HCT116 (cell line): ENCODE data around the gene RAB41. TPM values are rescaled to one million over a fixed set of nuclear protein-coding genes. Genes with fewer than 3 reads are reported as not detected.

Source experiments
- ATAC-seq: fragments of 200-7000 bp; cut with Tn5 transposase; 2 replicates; pipeline ENCODE4 v1.9.1; 2020; ENCODE audit warnings: mild to moderate bottlenecking, moderate library complexity
- BruUV-seq: library from RNA; stranded (reverse); fragments of 400-500 nt; replicated peaks from 2 replicates; lab custom pipeline; 2021; lab: Mats Ljungman, UMichigan
- CTCF ChIA-PET: fragments of 300-600 bp; sonication (Branson Sonifier 250); formaldehyde crosslinking; loops from one replicate; lab custom pipeline; 2021; ENCODE audit warnings: antibody characterized with exemption; lab: Charles Lee
- POLR2A ChIA-PET: fragments of 300-600, 350-600 bp; sonication (Branson Sonifier 250); formaldehyde crosslinking; loops from one replicate; lab custom pipeline; 2021; ENCODE audit warnings: antibody characterized with exemption; lab: Charles Lee
- RAD21 ChIA-PET, 2 experiments: fragments of 300-600 bp; sonication (Branson Sonifier 250); formaldehyde crosslinking; loops; one replicate each; lab custom pipeline; 2023; ENCODE audit warnings: low total read pairs in 2 of 2; ENCODE audit not compliant: uncharacterized antibody in 2 of 2, unreplicated experiment in 2 of 2, low non-redundant PET in 1 of 2; lab: Charles Lee
- DNase-seq: peaks from one replicate; pipeline ENCODE4 v3.0.0-alpha.2; 2010; ENCODE audit warnings: low read depth, low spot score
- H2AFZ ChIP-seq: fragments of 200-600 bp; shearing (Covaris generic), sonication (generic); 2 replicates; pipeline ENCODE4 v1.6.1; 2017; ENCODE audit warnings: low read depth, mixed run types, mixed read lengths, antibody characterized with exemption, low read length; ENCODE audit not compliant: poor library complexity, severe bottlenecking
- H3K27ac ChIP-seq: 2 replicates; pipeline ENCODE4 v1.5.1; 2012; ENCODE audit warnings: low read depth, low read length
- H3K27me3 ChIP-seq: fragments of 200-600 bp; sonication (generic); 2 replicates; pipeline ENCODE4 v1.6.1; 2016; ENCODE audit warnings: mixed run types, low read length, mixed read lengths; ENCODE audit not compliant: insufficient read depth
- H3K36me3 ChIP-seq, 2 experiments: fragments of 200-500 bp in 1 of 2; fragments of 200-600 bp in 1 of 2; sonication (Bioruptor generic) in 1 of 2; sonication (generic) in 1 of 2; 2 replicates each; pipeline versions ENCODE4 v1.5.1 to v1.6.1; 2014 to 2016; ENCODE audit warnings: low read length in 2 of 2, inconsistent platforms in 1 of 2, mixed read lengths in 1 of 2, mixed run types in 1 of 2; ENCODE audit not compliant: insufficient read depth in 2 of 2, control insufficient read depth in 1 of 2
- H3K4me1 ChIP-seq, 2 experiments: fragments of 200-600 bp in 1 of 2; sonication (generic) in 1 of 2; 2 replicates each; pipeline versions ENCODE4 v1.5.1 to v1.6.1; 2012 to 2017; ENCODE audit warnings: low read length in 2 of 2, inconsistent platforms in 1 of 2, mild to moderate bottlenecking in 1 of 2, mixed read lengths in 1 of 2, mixed run types in 1 of 2, moderate library complexity in 1 of 2; ENCODE audit not compliant: insufficient read depth in 2 of 2, control insufficient read depth in 1 of 2
- H3K4me2 ChIP-seq: fragments of 200-600 bp; sonication (generic); 2 replicates; pipeline ENCODE4 v1.6.1; 2017; ENCODE audit warnings: mixed run types, low read length, mixed read lengths
- H3K4me3 ChIP-seq, 2 experiments: fragments of 200-600 bp in 1 of 2; sonication (generic) in 1 of 2; replicated peaks in 1 of 2; 2 replicates each; pipeline ENCODE4 v1.5.1; 2011 to 2016; ENCODE audit warnings: low read length in 2 of 2, control low read depth in 1 of 2, low read depth in 1 of 2, mild to moderate bottlenecking in 1 of 2, mixed read lengths in 1 of 2, mixed run types in 1 of 2
- H3K79me2 ChIP-seq: fragments of 200-600 bp; sonication (generic); 2 replicates; pipeline ENCODE4 v1.6.1; 2017; ENCODE audit warnings: mild to moderate bottlenecking, mixed run types, low read length, moderate library complexity, mixed read lengths; ENCODE audit not compliant: insufficient read depth
- H3K9ac ChIP-seq: fragments of 200-600 bp; sonication (generic); 2 replicates; pipeline ENCODE4 v1.6.1; 2016; ENCODE audit warnings: low read length, mixed read lengths
- H3K9me2 ChIP-seq: fragments of 200-600 bp; sonication (generic), shearing (Covaris generic); 2 replicates; pipeline ENCODE4 v1.6.1; 2017; ENCODE audit warnings: mixed run types, mild to moderate bottlenecking, moderate library complexity; ENCODE audit not compliant: insufficient read depth
- H3K9me3 ChIP-seq, 2 experiments: fragments of 200-500 bp in 1 of 2; fragments of 200-600 bp in 1 of 2; sonication (Bioruptor generic) in 1 of 2; sonication (generic) in 1 of 2; 2 replicates each; pipeline ENCODE4 v1.6.1; 2014 to 2017; ENCODE audit warnings: low read length in 2 of 2, mixed read lengths in 2 of 2, inconsistent platforms in 1 of 2, low read depth in 1 of 2, mild to moderate bottlenecking in 1 of 2, mixed run types in 1 of 2, moderate library complexity in 1 of 2; ENCODE audit not compliant: control insufficient read depth in 1 of 2, insufficient read depth in 1 of 2
- H4K20me1 ChIP-seq: fragments of 200-600 bp; sonication (generic), shearing (Covaris generic); 2 replicates; pipeline ENCODE4 v1.6.1; 2017; ENCODE audit warnings: mixed run types, mild to moderate bottlenecking, moderate library complexity; ENCODE audit not compliant: insufficient read depth
- CTCF ChIP-seq, 3 experiments: fragments of 200-600 bp in 1 of 3; sonication (generic) in 1 of 3; IDR thresholded peaks in 2 of 3; conservative IDR thresholded peaks in 1 of 3; 2 replicates each; pipeline ENCODE4 v1.5.1; 2012 to 2017; ENCODE audit warnings: low read depth in 2 of 3, low read length in 2 of 3, antibody characterized with exemption in 1 of 3, borderline replicate concordance in 1 of 3, control low read depth in 1 of 3, mild to moderate bottlenecking in 1 of 3, mixed read lengths in 1 of 3, mixed run types in 1 of 3, moderate library complexity in 1 of 3; ENCODE audit not compliant: insufficient read depth in 1 of 3
- FOSL1 ChIP-seq: IDR thresholded peaks from 2 replicates; pipeline ENCODE4 v1.6.1; 2012; ENCODE audit warnings: low read depth
- JUND ChIP-seq: IDR thresholded peaks from 2 replicates; pipeline ENCODE4 v1.6.1; 2012
- SIN3A ChIP-seq: IDR thresholded peaks from 2 replicates; pipeline ENCODE4 v1.6.1; 2012; ENCODE audit warnings: low read depth
- ZBTB33 ChIP-seq: IDR thresholded peaks from 2 replicates; pipeline ENCODE4 v1.6.1; 2011; ENCODE audit warnings: mild to moderate bottlenecking, low read length, moderate library complexity; ENCODE audit not compliant: insufficient replicate concordance; ENCODE audit errors: extremely low read depth
- intact Hi-C: fragments of 100-400 bp; cut with micrococcal nuclease; formaldehyde crosslinking; loops from 2 replicates; pipeline ENCODE4 v1.10.0; 2022
- total RNA-seq: library from RNA; stranded (reverse); gene quantifications from one replicate; pipeline ENCODE4 v1.2.1, GENCODE V29; 2021; ENCODE audit not compliant: unreplicated experiment

RAB41 gene
- total RNA-seq, 1 experiment from 2014 or later = not detected

- BruUV-seq = no TSS peak
- Histone ChIP-seq H4K20me1 (no peaks in the 10 kb centered on the region), H3K9ac (no peak overlapping the region), H3K36me3 (peaks cover 0 to 7% of the 10 kb centered on the region in 2 experiments; a peak in 1 of 4 replicates), H3K27ac (no peak overlapping the region), H3K4me1 (no peaks in the 10 kb centered on the region), H3K4me2 (no peak overlapping the region), H3K4me3 (no peak overlapping the region)
- DNase-seq = no peak
- ChIA-PET POLR2A (no interaction called here), RAD21 (no interaction called here)
- intact Hi-C loops = no loop called here
- no peak for TF ChIP-seq ZBTB33
- TF ChIP-seq JUND = no peak
- peak in 2 of 3 experiments; percentile 36 to 41; a peak in 4 of 6 replicates for TF ChIP-seq CTCF (IDR thresholded peaks at IDR 0.05 in 2 of 3, conservative IDR thresholded peaks at IDR 0.05 in 1 of 3; ENCODE audit: borderline replicate concordance in 1 of 3, insufficient read depth in 1 of 3, low read depth in 2 of 3, low read length in 2 of 3)
- no peak for TF ChIP-seq SIN3A
- no peak for TF ChIP-seq FOSL1
- TF ChIP-seq, all 23 proteins: peak for 1
- Histone ChIP-seq H3K79me2 (0 out of 2 replicates have a peak, but pooled peaks cover 2% of the 10 kb centered on the region), H3K27me3 (no peaks in the 10 kb centered on the region), H2AFZ (no peak overlapping the region), H3K9me2 (no peaks in the 10 kb centered on the region), H3K9me3 (no peaks in the 10 kb centered on the region)
- 0 out of 2 replicates have a peak, but pooled peaks have one; percentile 44 for ATAC-seq
- CTCF ChIA-PET = no interaction called here
Observed at GRCh38 chrX:70332600-70332999, 50.6 kb downstream of the RAB41 start.

Other genes with a start within 250 kb of the RAB41 start
- gene AWAT2, start 232.2 kb upstream of the RAB41 start, total RNA-seq = not detected
- not detected for gene OTUD6A, start 219.7 kb upstream of the RAB41 start, total RNA-seq
- gene IGBP1, start 148.7 kb upstream of the RAB41 start, total RNA-seq = 50.7 TPM
- not detected for gene DGAT2L6, start 104.7 kb upstream of the RAB41 start, total RNA-seq
- not detected for gene AWAT1, start 47.5 kb upstream of the RAB41 start, total RNA-seq
- gene P2RY4, start 22.0 kb upstream of the RAB41 start, total RNA-seq = not detected
- gene ARR3, start 13.8 kb upstream of the RAB41 start, total RNA-seq = not detected
- gene PDZD11, start 7.8 kb downstream of the RAB41 start, total RNA-seq = 29.6 TPM
- gene KIF4A, start 7.9 kb downstream of the RAB41 start, total RNA-seq = 40.3 TPM
- gene GDPD2, start 141.1 kb downstream of the RAB41 start, total RNA-seq = not detected
- gene DLG3, start 162.7 kb downstream of the RAB41 start, total RNA-seq = 48.4 TPM